Endothelial cell (in vitro differentiated cells): Measurements from ENCODE around the gene LCTL. TPM values are rescaled to one million over a fixed set of nuclear protein-coding genes. Genes with fewer than 3 reads are reported as not detected.

Experiments
- DNase-seq: peaks from one replicate; pipeline ENCODE4 v3.0.0; 2021; ENCODE audit warnings: low spot score
- H3K27ac Mint-ChIP-seq: one replicate; pipeline ENCODE4 v1.8.0; 2021; ENCODE audit warnings: mixed read lengths, inconsistent platforms; ENCODE audit not compliant: unreplicated experiment
- H3K27me3 Mint-ChIP-seq: one replicate; pipeline ENCODE4 v1.8.0; 2021; ENCODE audit warnings: mild to moderate bottlenecking, moderate library complexity, mixed read lengths, inconsistent platforms; ENCODE audit not compliant: unreplicated experiment
- H3K36me3 Mint-ChIP-seq: one replicate; pipeline ENCODE4 v1.8.0; 2021; ENCODE audit warnings: mild to moderate bottlenecking, low read depth, mixed read lengths, inconsistent platforms; ENCODE audit not compliant: unreplicated experiment
- H3K4me1 Mint-ChIP-seq: one replicate; pipeline ENCODE4 v1.8.0; 2021; ENCODE audit warnings: mild to moderate bottlenecking, mixed read lengths, inconsistent platforms; ENCODE audit not compliant: unreplicated experiment
- H3K4me3 Mint-ChIP-seq: one replicate; pipeline ENCODE4 v1.8.0; 2021; ENCODE audit warnings: mild to moderate bottlenecking, mixed read lengths, inconsistent platforms; ENCODE audit not compliant: unreplicated experiment
- H3K9me3 Mint-ChIP-seq: one replicate; pipeline ENCODE4 v1.8.0; 2021; ENCODE audit warnings: mixed read lengths, inconsistent platforms; ENCODE audit not compliant: unreplicated experiment
- total RNA-seq: library from RNA; stranded (reverse); fragmentation: NEBNext Ultra II Directional; extraction: Animal tissue kit (Norgen Biotek cat#: 25700); gene quantifications from one replicate; pipeline ENCODE4 v1.2.1, GENCODE V29; 2021; ENCODE audit not compliant: unreplicated experiment
- TF ChIP-seq, protein P1 (sequence below): fragments of 200-600 bp; sonication (generic); IDR thresholded peaks from one replicate; pipeline ENCODE4 v1.5.0; 2021; ENCODE audit warnings: antibody characterized with exemption; ENCODE audit not compliant: unreplicated experiment

LCTL gene
- total RNA-seq, 1 donor from 2014 or later, result not detected

GRCh38 chr15:66581972-66582537, 16.3 kb upstream of the LCTL start:
- TF ChIP-seq, protein P1, sequence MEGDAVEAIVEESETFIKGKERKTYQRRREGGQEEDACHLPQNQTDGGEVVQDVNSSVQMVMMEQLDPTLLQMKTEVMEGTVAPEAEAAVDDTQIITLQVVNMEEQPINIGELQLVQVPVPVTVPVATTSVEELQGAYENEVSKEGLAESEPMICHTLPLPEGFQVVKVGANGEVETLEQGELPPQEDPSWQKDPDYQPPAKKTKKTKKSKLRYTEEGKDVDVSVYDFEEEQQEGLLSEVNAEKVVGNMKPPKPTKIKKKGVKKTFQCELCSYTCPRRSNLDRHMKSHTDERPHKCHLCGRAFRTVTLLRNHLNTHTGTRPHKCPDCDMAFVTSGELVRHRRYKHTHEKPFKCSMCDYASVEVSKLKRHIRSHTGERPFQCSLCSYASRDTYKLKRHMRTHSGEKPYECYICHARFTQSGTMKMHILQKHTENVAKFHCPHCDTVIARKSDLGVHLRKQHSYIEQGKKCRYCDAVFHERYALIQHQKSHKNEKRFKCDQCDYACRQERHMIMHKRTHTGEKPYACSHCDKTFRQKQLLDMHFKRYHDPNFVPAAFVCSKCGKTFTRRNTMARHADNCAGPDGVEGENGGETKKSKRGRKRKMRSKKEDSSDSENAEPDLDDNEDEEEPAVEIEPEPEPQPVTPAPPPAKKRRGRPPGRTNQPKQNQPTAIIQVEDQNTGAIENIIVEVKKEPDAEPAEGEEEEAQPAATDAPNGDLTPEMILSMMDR, result no peak
- H3K36me3 Mint-ChIP-seq, result no peaks in the 10 kb centered on the region

DNA sequence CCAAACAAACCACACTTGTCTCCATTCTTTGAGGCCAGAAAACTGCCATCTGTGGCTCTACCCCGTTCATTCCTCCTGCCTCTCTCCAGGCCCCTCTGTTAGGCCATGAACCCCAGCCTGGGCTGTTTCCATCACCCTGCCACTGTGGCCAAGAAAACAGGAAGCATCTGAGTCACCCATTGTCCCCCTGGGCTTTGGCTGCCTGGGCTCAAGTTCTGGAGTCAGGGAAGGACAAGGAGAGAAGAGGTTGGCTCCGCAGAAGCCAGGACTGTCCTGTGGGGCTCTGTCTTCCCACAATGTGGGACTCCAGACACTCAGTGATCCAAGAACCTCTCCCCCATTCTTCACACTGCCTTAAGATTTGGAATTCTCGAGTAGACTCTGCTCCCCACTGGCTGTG, 14.8 kb upstream of the LCTL start:
- no peak overlapping the region for H3K27ac Mint-ChIP-seq
- no peak for DNase-seq
- no peaks in the 10 kb centered on the region for H3K27me3 Mint-ChIP-seq
- TF ChIP-seq, protein P1, result no peak
- no peaks in the 10 kb centered on the region for H3K36me3 Mint-ChIP-seq
- no peaks in the 10 kb centered on the region for H3K9me3 Mint-ChIP-seq
- H3K4me1 Mint-ChIP-seq, result no peaks in the 10 kb centered on the region
- H3K4me3 Mint-ChIP-seq, result no peak overlapping the region

More at GRCh38 chr15:66581972-66582537, 16.3 kb upstream of the LCTL start:
- Mint-ChIP-seq H3K27me3 (no peaks in the 10 kb centered on the region), H3K4me3 (no peak overlapping the region), H3K9me3 (no peaks in the 10 kb centered on the region), H3K27ac (no peak overlapping the region), H3K4me1 (peaks cover 2% of the 10 kb centered on the region)
- no peak for DNase-seq

DNA sequence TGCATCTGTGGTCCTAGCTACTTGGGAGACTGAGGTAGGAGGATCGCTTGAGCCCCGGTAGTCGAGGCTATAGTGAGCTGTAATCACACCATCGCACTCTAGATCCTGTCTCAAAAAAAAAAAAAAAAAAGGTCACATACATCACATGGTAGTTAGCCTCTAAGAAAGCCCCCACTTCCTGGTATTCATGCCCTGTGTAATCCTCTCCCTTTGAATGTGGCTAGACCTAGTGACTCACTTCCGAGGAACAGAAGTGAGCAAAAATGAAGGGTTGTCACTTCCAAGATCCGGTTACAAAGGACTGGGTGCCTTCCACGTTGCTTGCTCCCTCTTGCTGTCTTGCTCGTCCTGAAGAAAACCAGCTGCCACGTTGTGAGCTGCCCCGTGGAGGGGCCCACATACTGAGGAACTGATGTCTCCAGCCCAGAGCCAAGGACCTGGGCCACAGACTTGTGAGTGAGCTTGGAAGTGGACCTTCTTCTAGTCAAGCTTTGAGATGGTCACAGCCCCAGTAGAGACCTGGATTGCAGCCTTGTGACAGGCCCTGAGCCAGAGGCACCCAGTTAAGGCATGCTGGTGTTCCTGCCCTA, 12.6 kb upstream of the LCTL start:
- Mint-ChIP-seq H3K4me3 (no peak overlapping the region), H3K36me3 (no peaks in the 10 kb centered on the region), H3K9me3 (no peaks in the 10 kb centered on the region), H3K27ac (no peak overlapping the region), H3K27me3 (no peaks in the 10 kb centered on the region), H3K4me1 (no peaks in the 10 kb centered on the region)
- no peak for DNase-seq
- TF ChIP-seq, protein P1, result no peak

GRCh38 chr15:66574596-66574950, 8.8 kb upstream of the LCTL start:
- Mint-ChIP-seq H3K4me3 (no peak overlapping the region), H3K27ac (no peak overlapping the region), H3K36me3 (peaks cover 7% of the 10 kb centered on the region), H3K27me3 (peaks cover 3% of the 10 kb centered on the region), H3K9me3 (no peaks in the 10 kb centered on the region), H3K4me1 (no peaks in the 10 kb centered on the region)
- no peak for DNase-seq
- TF ChIP-seq, protein P1, result no peak

GRCh38 chr15:66573719-66574595, 8.2 kb upstream of the LCTL start:
- Mint-ChIP-seq H3K27me3 (peaks cover 4% of the 10 kb centered on the region), H3K27ac (no peak overlapping the region), H3K36me3 (peaks cover 7% of the 10 kb centered on the region), H3K4me1 (no peaks in the 10 kb centered on the region), H3K4me3 (no peak overlapping the region), H3K9me3 (no peaks in the 10 kb centered on the region)
- TF ChIP-seq, protein P1, result no peak
- DNase-seq, result no peak
